Stimulated activated CD8-positive, alpha-beta memory T cell treated with anti-CD3 and anti-CD28 coated beads, Interleukin-15, amount 100 ng/mL, for 1 hour (primary cell): ENCODE measurements around the gene ADGRL3.

Experiments used
- DNase-seq: peaks from one replicate; pipeline ENCODE4 v3.0.0-alpha.2; 2020; ENCODE audit warnings: low read depth

ADGRL3 gene

GRCh38 chr4:62118558-62118957, 918.4 kb downstream of the ADGRL3 start:
- no peak for DNase-seq

- DNase-seq: no peak
Observed at GRCh38 chr4:62119195-62119594, 919.1 kb downstream of the ADGRL3 start.

GRCh38 chr4:62126064-62126732, 926.1 kb downstream of the ADGRL3 start:
- no peak for DNase-seq
